BLaER1 (cell line): Measurements from ENCODE around the gene PTH1R.

Source experiments
- H3K27ac ChIP-seq: shearing (Covaris generic); formaldehyde crosslinking; 2 replicates; pipeline ENCODE4 v1.8.1; 2022
- H3K27me3 ChIP-seq: shearing (Covaris generic); formaldehyde crosslinking; 2 replicates; pipeline ENCODE4 v1.8.1; 2022
- H3K36me3 ChIP-seq: shearing (Covaris generic); formaldehyde crosslinking; 2 replicates; pipeline ENCODE4 v1.8.1; 2022
- H3K4me1 ChIP-seq: shearing (Covaris generic); formaldehyde crosslinking; 2 replicates; pipeline ENCODE4 v1.8.1; 2022
- H3K4me2 ChIP-seq: shearing (Covaris generic); formaldehyde crosslinking; 2 replicates; pipeline ENCODE4 v1.8.1; 2022
- H3K4me3 ChIP-seq: shearing (Covaris generic); formaldehyde crosslinking; 2 replicates; pipeline ENCODE4 v1.8.1; 2022
- H3K9ac ChIP-seq: shearing (Covaris generic); formaldehyde crosslinking; 2 replicates; pipeline ENCODE4 v1.8.1; 2022
- H3K9me3 ChIP-seq: shearing (Covaris generic); formaldehyde crosslinking; 2 replicates; pipeline ENCODE4 v1.8.1; 2022
- H4K20me1 ChIP-seq: shearing (Covaris generic); formaldehyde crosslinking; 2 replicates; pipeline ENCODE4 v1.8.1; 2022
- Cebpa-rat ChIP-seq: shearing (Covaris generic); IDR thresholded peaks from 2 replicates; pipeline ENCODE4 v1.8.1; 2022

PTH1R gene

DNA sequence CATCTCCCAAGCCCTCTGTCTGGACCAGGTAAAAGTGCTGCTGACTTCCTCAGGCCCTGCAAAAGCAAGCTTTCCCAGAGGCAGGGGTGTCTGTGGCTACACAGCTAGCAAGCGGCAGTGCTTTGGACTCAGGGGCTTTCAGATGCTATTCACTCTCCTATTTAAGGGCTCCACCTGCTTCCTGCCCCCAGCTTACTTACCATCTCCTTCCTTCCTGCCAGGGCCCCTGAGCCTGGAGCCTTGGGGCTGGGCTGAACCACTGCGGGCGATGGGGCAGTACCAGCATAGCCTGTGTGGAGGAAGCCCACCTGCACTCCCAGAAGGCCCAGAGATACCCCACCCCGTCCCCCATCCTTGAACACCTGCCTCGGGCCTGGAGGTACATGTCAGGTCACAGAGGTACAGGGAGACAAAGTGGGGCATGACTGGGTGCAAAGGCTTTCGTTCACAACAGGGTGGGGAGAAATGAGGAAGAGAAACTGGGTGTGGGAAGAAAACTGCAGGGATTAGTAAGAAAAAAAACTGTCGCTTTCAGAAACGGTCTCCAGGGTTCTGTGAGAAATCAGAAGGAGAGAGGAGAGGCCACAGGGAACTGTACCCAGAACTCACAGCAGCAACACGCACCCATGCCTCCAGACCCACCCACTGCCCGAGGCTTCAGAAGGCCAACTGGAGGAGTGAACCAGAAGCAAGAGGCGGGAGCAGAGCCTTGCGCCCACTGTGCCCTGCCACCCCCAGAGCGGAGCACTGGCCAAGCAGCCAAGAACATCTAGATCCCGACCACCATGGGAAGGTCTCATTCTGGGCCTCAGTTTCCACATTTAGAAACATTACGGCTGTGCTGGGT, 49.6 kb downstream of the PTH1R start:
- Histone ChIP-seq H4K20me1 (peaks cover 9% of the 10 kb centered on the region; the same call in 1 of the 2 replicates), H3K4me1 (peaks cover 92% of the 10 kb centered on the region), H3K9me3 (peaks cover 34% of the 10 kb centered on the region), H3K27ac (peak overlapping the region; percentile 100), H3K27me3 (no peaks in the 10 kb centered on the region; the same call in 1 of the 2 replicates), H3K9ac (peak overlapping the region; percentile 88), H3K4me3 (peak overlapping the region; percentile 63), H3K4me2 (peak overlapping the region; percentile 100), H3K36me3 (peaks cover 74% of the 10 kb centered on the region)
- TF ChIP-seq Cebpa-rat, result no peak

DNA sequence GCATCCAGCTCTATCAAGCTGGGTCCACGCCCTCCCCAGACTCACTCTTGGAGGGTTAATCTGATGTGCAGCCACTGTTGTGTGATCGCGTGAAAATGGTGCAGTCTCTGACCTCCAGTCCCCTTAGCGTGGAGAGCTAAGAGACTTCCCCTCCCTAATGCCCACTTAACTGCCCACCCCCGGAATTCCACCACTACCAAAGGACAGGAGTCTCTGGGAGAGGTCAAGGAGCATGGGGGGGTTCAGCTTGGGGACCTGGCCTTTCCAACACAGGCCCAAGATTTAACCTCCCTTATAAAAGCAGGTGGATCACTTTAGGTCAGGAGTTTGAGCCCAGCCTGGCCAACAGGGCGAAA, 50.2 kb downstream of the PTH1R start:
- no peaks in the 10 kb centered on the region; the same call in 1 of the 2 replicates for H3K27me3 ChIP-seq
- H3K4me2 ChIP-seq, result peak overlapping the region; percentile 100
- H3K36me3 ChIP-seq, result peaks cover 68% of the 10 kb centered on the region
- peak overlapping the region; percentile 63 for H3K4me3 ChIP-seq
- peaks cover 98% of the 10 kb centered on the region for H3K4me1 ChIP-seq
- peak overlapping the region; percentile 100 for H3K27ac ChIP-seq
- H3K9ac ChIP-seq, result peak overlapping the region; percentile 88
- peaks cover 34% of the 10 kb centered on the region for H3K9me3 ChIP-seq
- peaks cover 15% of the 10 kb centered on the region; the same call in 1 of the 2 replicates for H4K20me1 ChIP-seq
- TF ChIP-seq Cebpa-rat, result no peak

DNA sequence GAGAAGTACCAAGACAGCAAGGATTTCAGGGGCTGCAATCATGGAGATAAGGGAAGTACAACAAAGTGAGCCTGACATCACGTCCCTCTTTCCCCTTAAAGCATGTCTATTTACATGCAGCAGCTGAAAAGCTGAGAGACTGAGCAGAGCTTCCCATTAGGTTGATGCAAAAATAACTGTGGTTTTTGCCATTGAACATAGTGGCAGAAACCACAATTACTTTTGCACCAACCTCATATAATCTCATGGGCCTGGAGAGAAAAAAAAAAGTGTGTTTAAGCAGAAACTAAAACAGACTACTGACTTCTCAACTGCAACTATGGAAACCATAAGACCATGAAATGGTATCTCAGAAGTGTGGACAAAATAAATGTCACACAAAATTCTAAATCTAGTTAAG, 50.8 kb downstream of the PTH1R start:
- peak overlapping the region; percentile 88 for H3K9ac ChIP-seq
- H3K36me3 ChIP-seq, result peaks cover 62% of the 10 kb centered on the region

DNA sequence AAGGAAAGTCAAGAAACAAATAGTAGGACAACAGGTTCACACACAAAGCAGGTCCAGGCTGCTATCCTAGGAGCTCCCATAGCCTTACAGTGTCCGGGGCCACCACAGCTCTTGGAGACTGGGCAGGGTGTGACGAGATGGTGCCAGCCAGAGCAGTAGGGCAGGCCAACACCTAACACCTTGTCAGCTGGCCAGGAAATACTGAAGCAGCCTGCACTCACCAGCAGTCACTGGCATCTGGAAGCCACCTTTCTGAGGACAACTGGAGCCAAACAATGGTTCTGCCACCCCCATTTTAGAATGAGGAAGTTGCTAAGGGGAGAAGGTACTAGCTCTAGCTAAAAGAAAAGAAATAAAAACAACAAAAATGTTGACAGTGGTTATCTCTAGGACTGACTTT, 51.8 kb downstream of the PTH1R start:
- H3K4me3 ChIP-seq, result no peak overlapping the region; the same call in 1 of the 2 replicates
- H3K36me3 ChIP-seq, result peaks cover 56% of the 10 kb centered on the region
- no peak for TF ChIP-seq Cebpa-rat
- H3K27ac ChIP-seq, result peak overlapping the region; percentile 100
- H3K9me3 ChIP-seq, result peaks cover 34% of the 10 kb centered on the region
- no peak overlapping the region for H3K9ac ChIP-seq
- H3K27me3 ChIP-seq, result no peaks in the 10 kb centered on the region; the same call in 1 of the 2 replicates
- H4K20me1 ChIP-seq, result peaks cover 17% of the 10 kb centered on the region; the same call in 1 of the 2 replicates
- peak overlapping the region; percentile 100 for H3K4me2 ChIP-seq
- peaks cover 98% of the 10 kb centered on the region for H3K4me1 ChIP-seq

More for the DNA sequence above, 50.8 kb downstream of the PTH1R start:
- H3K27ac ChIP-seq, result peak overlapping the region; percentile 100
- peaks cover 98% of the 10 kb centered on the region for H3K4me1 ChIP-seq
- peaks cover 34% of the 10 kb centered on the region for H3K9me3 ChIP-seq
- peak overlapping the region; percentile 100 for H3K4me2 ChIP-seq
- peak overlapping the region; percentile 63 for H3K4me3 ChIP-seq
- no peak for TF ChIP-seq Cebpa-rat
- H3K27me3 ChIP-seq, result no peaks in the 10 kb centered on the region; the same call in 1 of the 2 replicates
- peaks cover 15% of the 10 kb centered on the region; the same call in 1 of the 2 replicates for H4K20me1 ChIP-seq

DNA sequence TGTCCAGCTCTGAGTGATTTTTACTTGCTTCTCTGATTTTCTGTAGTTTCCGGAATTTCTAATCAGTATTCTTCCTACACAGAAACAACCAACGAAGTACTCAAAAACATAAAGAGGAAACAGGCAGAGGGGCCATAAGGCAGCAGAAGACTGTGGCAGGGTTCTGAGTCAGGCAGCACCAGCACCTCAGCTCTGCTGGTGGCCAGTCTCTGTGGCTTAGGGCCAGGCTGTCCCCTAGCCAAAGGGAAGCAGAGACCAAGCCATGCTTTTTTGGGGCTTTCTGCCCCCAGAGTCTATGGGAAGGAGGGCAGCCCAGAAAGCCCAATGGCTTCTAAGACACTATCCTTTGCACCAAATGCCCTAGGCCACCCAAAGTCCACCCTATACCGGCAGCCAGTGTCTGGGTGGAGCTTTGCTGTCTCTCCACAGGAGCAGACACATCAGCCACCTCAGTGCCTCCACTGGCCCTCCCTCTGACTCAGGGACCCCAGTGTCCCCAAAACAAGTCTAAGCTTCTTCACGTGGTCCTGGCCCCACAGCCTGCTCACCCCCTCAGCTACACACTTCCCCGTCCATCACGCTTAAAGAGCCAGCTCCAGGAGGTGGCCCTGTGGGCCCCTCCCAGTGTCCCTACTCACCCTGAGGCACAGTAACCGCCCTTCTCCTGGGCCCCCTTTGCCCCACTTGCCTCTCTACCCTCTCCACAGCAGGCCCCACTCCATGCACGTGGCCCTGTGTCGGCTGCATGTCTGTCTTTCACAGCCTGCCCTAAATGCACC, 52.8 kb downstream of the PTH1R start:
- Histone ChIP-seq H3K4me1 (peaks cover 98% of the 10 kb centered on the region), H3K36me3 (peaks cover 56% of the 10 kb centered on the region), H4K20me1 (peaks cover 27% of the 10 kb centered on the region), H3K4me2 (peak overlapping the region; percentile 85), H3K9ac (no peak overlapping the region), H3K9me3 (peaks cover 34% of the 10 kb centered on the region), H3K27ac (peak overlapping the region; percentile 85), H3K27me3 (no peaks in the 10 kb centered on the region; the same call in 1 of the 2 replicates), H3K4me3 (peak overlapping the region; percentile 46)
- no peak for TF ChIP-seq Cebpa-rat

DNA sequence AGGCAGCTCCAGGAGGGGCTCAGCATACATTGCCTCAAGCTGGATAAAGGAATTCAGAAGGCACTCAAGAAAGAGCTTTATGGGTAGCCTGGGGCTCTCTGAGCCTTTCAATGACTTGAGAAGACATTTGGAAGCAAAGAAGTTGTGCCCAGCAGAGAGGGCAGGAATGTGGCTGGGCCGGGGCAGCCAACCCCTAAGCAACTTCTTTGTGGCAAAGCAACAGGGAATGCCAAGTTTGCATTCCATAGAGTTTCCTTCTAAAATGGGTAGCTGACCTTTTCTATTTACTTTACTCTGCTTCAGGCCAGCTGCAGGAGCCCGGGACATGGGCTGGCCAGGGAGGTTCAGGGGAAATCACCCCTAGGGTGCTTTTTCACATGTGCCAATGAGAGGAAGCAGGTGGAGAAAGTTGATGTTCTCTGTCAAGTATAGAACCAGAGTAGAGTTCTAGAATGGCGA, 53.5 kb downstream of the PTH1R start:
- no peaks in the 10 kb centered on the region; the same call in 1 of the 2 replicates for H3K27me3 ChIP-seq
- H3K27ac ChIP-seq, result peak overlapping the region; percentile 85
- TF ChIP-seq Cebpa-rat, result no peak
- peaks cover 30% of the 10 kb centered on the region for H4K20me1 ChIP-seq
- peak overlapping the region; percentile 85 for H3K4me2 ChIP-seq
- H3K9ac ChIP-seq, result peak overlapping the region; percentile 58; the same call in 1 of the 2 replicates
- H3K4me3 ChIP-seq, result peak overlapping the region; percentile 46
- peaks cover 98% of the 10 kb centered on the region for H3K4me1 ChIP-seq
- peaks cover 34% of the 10 kb centered on the region for H3K9me3 ChIP-seq
- H3K36me3 ChIP-seq, result peaks cover 56% of the 10 kb centered on the region

DNA sequence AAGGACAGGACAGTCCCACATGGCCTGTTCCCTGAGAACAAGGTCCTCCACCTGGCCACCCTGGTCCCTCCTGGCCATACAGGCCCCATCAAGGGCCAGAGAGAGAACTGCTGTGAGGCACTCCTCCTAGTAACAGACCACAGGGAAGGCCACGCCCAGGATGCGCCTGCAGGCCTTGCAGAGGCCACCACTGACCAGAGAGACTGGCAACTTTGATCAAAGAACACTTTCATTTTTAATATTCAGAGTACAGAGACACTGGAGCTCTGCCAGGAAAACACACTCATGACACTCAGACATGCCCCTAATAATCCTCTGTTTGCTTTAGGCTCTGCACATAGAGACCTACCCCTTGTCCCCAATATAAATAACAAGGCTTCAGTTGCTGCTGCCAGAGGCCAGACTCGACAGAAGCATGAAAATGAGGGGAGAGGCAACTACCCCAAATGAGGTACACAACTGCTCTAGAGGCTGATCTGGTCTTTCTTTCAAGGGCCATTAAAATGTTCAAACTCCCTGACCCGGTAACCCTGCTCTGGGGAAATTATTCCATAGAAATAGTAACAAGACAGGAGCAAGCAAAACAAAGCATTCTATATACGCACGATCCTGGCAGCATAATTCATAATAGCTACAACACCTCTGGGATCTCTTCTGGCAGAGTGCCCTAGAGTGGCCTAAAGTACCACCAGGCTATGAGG, 54.3 kb downstream of the PTH1R start:
- peaks cover 31% of the 10 kb centered on the region for H4K20me1 ChIP-seq
- H3K4me2 ChIP-seq, result peak overlapping the region; percentile 85
- peaks cover 90% of the 10 kb centered on the region for H3K4me1 ChIP-seq
- H3K9me3 ChIP-seq, result peaks cover 34% of the 10 kb centered on the region
- TF ChIP-seq Cebpa-rat, result no peak
- peak overlapping the region; percentile 85 for H3K27ac ChIP-seq
- H3K36me3 ChIP-seq, result peaks cover 62% of the 10 kb centered on the region
- no peaks in the 10 kb centered on the region; the same call in 1 of the 2 replicates for H3K27me3 ChIP-seq
- peak overlapping the region; percentile 58 for H3K9ac ChIP-seq
- peak overlapping the region; percentile 46 for H3K4me3 ChIP-seq

DNA sequence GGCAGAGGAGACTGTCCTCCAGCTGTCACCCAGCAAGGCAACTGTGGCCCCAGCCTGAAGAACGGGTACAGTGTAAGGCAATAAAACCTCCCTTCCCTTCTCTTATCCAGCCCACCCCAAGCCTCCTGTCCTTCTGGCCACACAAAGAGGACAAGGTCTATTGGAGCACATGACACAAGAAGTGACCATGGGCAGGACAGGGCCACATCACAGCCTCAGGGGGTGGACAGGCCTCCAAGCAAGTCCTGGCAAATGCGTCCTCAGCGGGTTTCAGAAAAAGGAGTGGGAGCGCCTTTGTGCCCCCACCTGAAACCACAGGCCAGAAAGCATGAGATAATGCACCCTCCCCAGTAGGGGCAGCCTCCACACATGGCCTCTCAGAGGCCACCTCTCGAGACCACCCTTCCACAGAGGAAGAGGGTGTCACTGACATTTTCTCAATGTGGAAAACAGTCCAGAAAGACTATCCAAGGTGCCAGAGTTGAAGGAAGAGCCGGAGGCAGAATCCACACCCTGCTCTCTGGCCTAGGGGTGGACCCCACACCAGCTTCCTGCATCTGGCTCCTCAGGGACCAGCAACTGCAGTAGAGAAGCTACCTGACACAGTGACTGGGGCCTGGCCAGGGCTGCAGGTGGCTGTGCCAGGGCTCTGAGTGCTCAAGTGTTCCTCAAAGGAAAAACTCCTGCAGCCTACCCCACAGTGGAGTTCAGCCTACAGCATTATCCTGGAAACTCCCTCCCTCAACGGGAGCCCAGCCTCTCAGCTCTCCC, 55.1 kb downstream of the PTH1R start:
- TF ChIP-seq Cebpa-rat, result no peak
- Histone ChIP-seq H3K9me3 (peaks cover 34% of the 10 kb centered on the region), H3K4me3 (peak overlapping the region; percentile 16; the same call in 1 of the 2 replicates), H3K9ac (peak overlapping the region; percentile 58), H3K27ac (peak overlapping the region; percentile 85), H3K27me3 (no peaks in the 10 kb centered on the region; the same call in 1 of the 2 replicates), H4K20me1 (peaks cover 39% of the 10 kb centered on the region), H3K4me2 (peak overlapping the region; percentile 85), H3K4me1 (peaks cover 85% of the 10 kb centered on the region), H3K36me3 (peaks cover 71% of the 10 kb centered on the region)
